ENCODE data around the gene DUOX1.

Gene DUOX1

GRCh38 chr15:45093013-45093412 lies 36.8 kb upstream of the DUOX1 start:
- TF ChIP-seq ARNTL (CRISPR knock-in tag; IDR thresholded peaks at IDR 0.05; ENCODE audit: borderline replicate concordance, low read depth) (no peak), GLIS3 (CRISPR knock-in tag; IDR thresholded peaks at IDR 0.05) (no peak), ZFP3 (CRISPR knock-in tag; IDR thresholded peaks at IDR 0.05) (no peak), ZNF565 (CRISPR knock-in tag; conservative IDR thresholded peaks at IDR 0.05; ENCODE audit: low read depth) (no peak), CREB5 (CRISPR knock-in tag; IDR thresholded peaks at IDR 0.05; ENCODE audit: low read depth) (no peak), PATZ1 (CRISPR knock-in tag; IDR thresholded peaks at IDR 0.05; ENCODE audit: borderline replicate concordance) (no peak), ISL1 (CRISPR knock-in tag; IDR thresholded peaks at IDR 0.05) (no peak), BACH2 (CRISPR knock-in tag; IDR thresholded peaks at IDR 0.05; ENCODE audit: borderline replicate concordance) (no peak), TOX (CRISPR knock-in tag; IDR thresholded peaks at IDR 0.05; ENCODE audit: borderline replicate concordance) (no peak), CSDC2 (CRISPR knock-in tag; IDR thresholded peaks at IDR 0.05) (no peak), ZNF8 (CRISPR knock-in tag; IDR thresholded peaks at IDR 0.05) (no peak), SNAI2 (CRISPR knock-in tag; IDR thresholded peaks at IDR 0.05) (no peak), TSHZ2 (CRISPR knock-in tag; IDR thresholded peaks at IDR 0.05) (no peak)
- ATAC-seq, result no peak

- ATAC-seq, result no peak
- TF ChIP-seq ZFP3 (CRISPR knock-in tag; IDR thresholded peaks at IDR 0.05), result no peak
- TF ChIP-seq BACH2 (CRISPR knock-in tag; IDR thresholded peaks at IDR 0.05; ENCODE audit: borderline replicate concordance), result no peak
- TF ChIP-seq ZNF8 (CRISPR knock-in tag; IDR thresholded peaks at IDR 0.05), result no peak
- TF ChIP-seq PPARA (CRISPR knock-in tag; IDR thresholded peaks at IDR 0.05; ENCODE audit: borderline replicate concordance), result no peak
- TF ChIP-seq OSR1 (CRISPR knock-in tag; IDR thresholded peaks at IDR 0.05), result no peak
- TF ChIP-seq ESRRG (CRISPR knock-in tag; IDR thresholded peaks at IDR 0.05), result no peak
- no peak for TF ChIP-seq ARNTL (CRISPR knock-in tag; IDR thresholded peaks at IDR 0.05; ENCODE audit: borderline replicate concordance, low read depth)
- TF ChIP-seq ZNF565 (CRISPR knock-in tag; conservative IDR thresholded peaks at IDR 0.05; ENCODE audit: low read depth), result no peak
- no peak for TF ChIP-seq CREB5 (CRISPR knock-in tag; IDR thresholded peaks at IDR 0.05; ENCODE audit: low read depth)
Measured at GRCh38 chr15:45093622-45094357, 36.0 kb upstream of the DUOX1 start.

GRCh38 chr15:45094358-45094730 lies 35.5 kb upstream of the DUOX1 start:
- TF ChIP-seq POU6F1 (CRISPR knock-in tag; IDR thresholded peaks at IDR 0.05; ENCODE audit: borderline replicate concordance, low read depth) (no peak), CREB5 (CRISPR knock-in tag; IDR thresholded peaks at IDR 0.05; ENCODE audit: low read depth) (no peak), ISL1 (CRISPR knock-in tag; IDR thresholded peaks at IDR 0.05) (no peak), BACH2 (CRISPR knock-in tag; IDR thresholded peaks at IDR 0.05; ENCODE audit: borderline replicate concordance) (no peak), TOX (CRISPR knock-in tag; IDR thresholded peaks at IDR 0.05; ENCODE audit: borderline replicate concordance) (no peak), ZNF8 (CRISPR knock-in tag; IDR thresholded peaks at IDR 0.05) (no peak), TSHZ2 (CRISPR knock-in tag; IDR thresholded peaks at IDR 0.05) (no peak)
- no peak for ATAC-seq

All from SK-N-SH treated with all-trans-retinoic acid at 6 μM for 48 hours (cell line).